GM23338 (cell line): ENCODE results near the gene BCS1L. TPM values are rescaled to one million over a fixed set of nuclear protein-coding genes. Genes with fewer than 3 reads are reported as not detected.

Source experiments
- ATAC-seq: fragments of 200-7000 bp; cut with Tn5 transposase; 3 replicates; pipeline ENCODE4 v1.9.1; 2020
- DNase-seq: peaks from one replicate; pipeline ENCODE4 v3.0.0-alpha.2; 2015; ENCODE audit warnings: low spot score
- H2AFZ ChIP-seq: fragments of 200-600 bp; sonication (generic); 2 replicates; pipeline ENCODE4 v1.8.0; 2016; ENCODE audit warnings: antibody characterized with exemption, mild to moderate bottlenecking, moderate library complexity
- H3F3A ChIP-seq: fragments of 200-600 bp; sonication (generic); replicated peaks from 2 replicates; pipeline ENCODE4 v1.8.0; 2017; ENCODE audit warnings: antibody characterized with exemption, mixed run types, low read depth
- H3K27ac ChIP-seq: fragments of 200-600 bp; sonication (generic); 2 replicates; pipeline ENCODE4 v1.6.1; 2016; ENCODE audit warnings: low read depth
- H3K27me3 ChIP-seq: fragments of 200-600 bp; sonication (generic); 2 replicates; pipeline ENCODE4 v1.8.0; 2016; ENCODE audit warnings: mild to moderate bottlenecking, mixed run types, moderate library complexity; ENCODE audit not compliant: insufficient read depth
- H3K36me3 ChIP-seq: fragments of 200-600 bp; sonication (generic); 2 replicates; pipeline ENCODE4 v1.8.0; 2016; ENCODE audit warnings: mild to moderate bottlenecking; ENCODE audit not compliant: insufficient read depth
- H3K4me1 ChIP-seq: fragments of 200-600 bp; sonication (generic); 2 replicates; pipeline ENCODE4 v1.8.0; 2016; ENCODE audit warnings: mild to moderate bottlenecking, moderate library complexity; ENCODE audit not compliant: insufficient read depth
- H3K4me2 ChIP-seq: fragments of 200-600 bp; sonication (generic); 2 replicates; pipeline ENCODE4 v1.7.1; 2017; ENCODE audit warnings: mixed run types
- H3K4me3 ChIP-seq: fragments of 200-600 bp; sonication (generic); 2 replicates; pipeline ENCODE4 v1.6.1; 2016; ENCODE audit warnings: mixed run types
- H3K79me2 ChIP-seq: fragments of 200-600 bp; sonication (generic); replicated peaks from 2 replicates; pipeline ENCODE4 v1.8.0; 2017; ENCODE audit warnings: mild to moderate bottlenecking; ENCODE audit not compliant: insufficient read depth
- H3K9me2 ChIP-seq: fragments of 200-600 bp; sonication (generic); 2 replicates; pipeline ENCODE4 v1.8.0; 2017; ENCODE audit not compliant: insufficient read depth
- H4K20me1 ChIP-seq: fragments of 200-600 bp; sonication (generic); replicated peaks from 2 replicates; pipeline ENCODE4 v1.8.0; 2017; ENCODE audit warnings: mild to moderate bottlenecking; ENCODE audit not compliant: insufficient read depth
- H3K27ac Mint-ChIP-seq: 2 replicates; pipeline ENCODE4 v1.8.0; 2020; ENCODE audit warnings: inconsistent platforms, mild to moderate bottlenecking, moderate library complexity, mixed read lengths
- H3K27me3 Mint-ChIP-seq: 3 replicates; pipeline ENCODE4 v1.8.0; 2022; ENCODE audit warnings: low read depth, mild to moderate bottlenecking, moderate library complexity, mixed read lengths, inconsistent platforms; ENCODE audit not compliant: insufficient read depth, poor library complexity
- H3K36me3 Mint-ChIP-seq: 3 replicates; pipeline ENCODE4 v1.8.0; 2021; ENCODE audit warnings: low read depth, mild to moderate bottlenecking, inconsistent platforms, moderate library complexity, mixed read lengths
- H3K4me1 Mint-ChIP-seq: 3 replicates; pipeline ENCODE4 v1.8.0; 2020; ENCODE audit warnings: mild to moderate bottlenecking, inconsistent platforms, mixed read lengths
- H3K4me3 Mint-ChIP-seq: 3 replicates; pipeline ENCODE4 v1.8.0; 2021; ENCODE audit warnings: moderate library complexity, mild to moderate bottlenecking, inconsistent platforms, mixed read lengths
- H3K9me3 Mint-ChIP-seq: 3 replicates; pipeline ENCODE4 v1.8.0; 2020; ENCODE audit warnings: moderate library complexity, mild to moderate bottlenecking, inconsistent platforms, mixed read lengths
- CREB1 ChIP-seq: fragments of 250-450 bp; sonication (Bioruptor Pico); IDR thresholded peaks from 2 replicates; pipeline ENCODE4 v1.5.0; 2020; ENCODE audit warnings: low read depth, mild to moderate bottlenecking, moderate library complexity
- EZH2phosphoT487 ChIP-seq: fragments of 200-600 bp; sonication (generic); IDR thresholded peaks from one replicate; pipeline ENCODE4 v1.8.1; 2018; ENCODE audit warnings: antibody characterized with exemption; ENCODE audit not compliant: unreplicated experiment
- NANOG ChIP-seq: IDR thresholded peaks from 2 replicates; pipeline ENCODE4 v1.6.1; 2016; ENCODE audit warnings: antibody characterized with exemption, borderline replicate concordance
- POLR2AphosphoS5 ChIP-seq: IDR thresholded peaks from 2 replicates; pipeline ENCODE4 v1.6.1; 2016; ENCODE audit warnings: antibody characterized with exemption, low read depth
- STAT1 ChIP-seq: IDR thresholded peaks from one replicate; pipeline ENCODE4 v1.6.1; 2016; ENCODE audit warnings: antibody characterized with exemption; ENCODE audit not compliant: unreplicated experiment
- ZNF114 ChIP-seq: fragments of 250-450 bp; sonication (Bioruptor Pico); IDR thresholded peaks from 2 replicates; pipeline ENCODE4 v1.5.0; 2020; ENCODE audit warnings: mild to moderate bottlenecking, moderate library complexity
- polyA plus RNA-seq: library from polyadenylated mRNA; unstranded; fragments of >200 nt; fragmentation: Nextera tagmentation; extraction: Ambion mirVana; gene quantifications from 2 replicates; pipeline ENCODE4 v1.2.1, GENCODE V29; 2016
- total RNA-seq: library from RNA; depleted of rRNA; stranded (reverse); fragments of >200 nt; shearing (Covaris generic); gene quantifications from 2 replicates; pipeline ENCODE4 v1.2.3, GENCODE V29; 2014
- TF ChIP-seq, protein P1 (sequence below): fragments of 250-450 bp; sonication (Bioruptor Pico); IDR thresholded peaks from 2 replicates; pipeline ENCODE4 v1.5.0; 2020; ENCODE audit warnings: mild to moderate bottlenecking, moderate library complexity

The BCS1L gene
- total and polyA plus RNA-seq, 2 experiments from 2014 or later: 16.9 to 31.6 TPM

- TF ChIP-seq, protein P1, sequence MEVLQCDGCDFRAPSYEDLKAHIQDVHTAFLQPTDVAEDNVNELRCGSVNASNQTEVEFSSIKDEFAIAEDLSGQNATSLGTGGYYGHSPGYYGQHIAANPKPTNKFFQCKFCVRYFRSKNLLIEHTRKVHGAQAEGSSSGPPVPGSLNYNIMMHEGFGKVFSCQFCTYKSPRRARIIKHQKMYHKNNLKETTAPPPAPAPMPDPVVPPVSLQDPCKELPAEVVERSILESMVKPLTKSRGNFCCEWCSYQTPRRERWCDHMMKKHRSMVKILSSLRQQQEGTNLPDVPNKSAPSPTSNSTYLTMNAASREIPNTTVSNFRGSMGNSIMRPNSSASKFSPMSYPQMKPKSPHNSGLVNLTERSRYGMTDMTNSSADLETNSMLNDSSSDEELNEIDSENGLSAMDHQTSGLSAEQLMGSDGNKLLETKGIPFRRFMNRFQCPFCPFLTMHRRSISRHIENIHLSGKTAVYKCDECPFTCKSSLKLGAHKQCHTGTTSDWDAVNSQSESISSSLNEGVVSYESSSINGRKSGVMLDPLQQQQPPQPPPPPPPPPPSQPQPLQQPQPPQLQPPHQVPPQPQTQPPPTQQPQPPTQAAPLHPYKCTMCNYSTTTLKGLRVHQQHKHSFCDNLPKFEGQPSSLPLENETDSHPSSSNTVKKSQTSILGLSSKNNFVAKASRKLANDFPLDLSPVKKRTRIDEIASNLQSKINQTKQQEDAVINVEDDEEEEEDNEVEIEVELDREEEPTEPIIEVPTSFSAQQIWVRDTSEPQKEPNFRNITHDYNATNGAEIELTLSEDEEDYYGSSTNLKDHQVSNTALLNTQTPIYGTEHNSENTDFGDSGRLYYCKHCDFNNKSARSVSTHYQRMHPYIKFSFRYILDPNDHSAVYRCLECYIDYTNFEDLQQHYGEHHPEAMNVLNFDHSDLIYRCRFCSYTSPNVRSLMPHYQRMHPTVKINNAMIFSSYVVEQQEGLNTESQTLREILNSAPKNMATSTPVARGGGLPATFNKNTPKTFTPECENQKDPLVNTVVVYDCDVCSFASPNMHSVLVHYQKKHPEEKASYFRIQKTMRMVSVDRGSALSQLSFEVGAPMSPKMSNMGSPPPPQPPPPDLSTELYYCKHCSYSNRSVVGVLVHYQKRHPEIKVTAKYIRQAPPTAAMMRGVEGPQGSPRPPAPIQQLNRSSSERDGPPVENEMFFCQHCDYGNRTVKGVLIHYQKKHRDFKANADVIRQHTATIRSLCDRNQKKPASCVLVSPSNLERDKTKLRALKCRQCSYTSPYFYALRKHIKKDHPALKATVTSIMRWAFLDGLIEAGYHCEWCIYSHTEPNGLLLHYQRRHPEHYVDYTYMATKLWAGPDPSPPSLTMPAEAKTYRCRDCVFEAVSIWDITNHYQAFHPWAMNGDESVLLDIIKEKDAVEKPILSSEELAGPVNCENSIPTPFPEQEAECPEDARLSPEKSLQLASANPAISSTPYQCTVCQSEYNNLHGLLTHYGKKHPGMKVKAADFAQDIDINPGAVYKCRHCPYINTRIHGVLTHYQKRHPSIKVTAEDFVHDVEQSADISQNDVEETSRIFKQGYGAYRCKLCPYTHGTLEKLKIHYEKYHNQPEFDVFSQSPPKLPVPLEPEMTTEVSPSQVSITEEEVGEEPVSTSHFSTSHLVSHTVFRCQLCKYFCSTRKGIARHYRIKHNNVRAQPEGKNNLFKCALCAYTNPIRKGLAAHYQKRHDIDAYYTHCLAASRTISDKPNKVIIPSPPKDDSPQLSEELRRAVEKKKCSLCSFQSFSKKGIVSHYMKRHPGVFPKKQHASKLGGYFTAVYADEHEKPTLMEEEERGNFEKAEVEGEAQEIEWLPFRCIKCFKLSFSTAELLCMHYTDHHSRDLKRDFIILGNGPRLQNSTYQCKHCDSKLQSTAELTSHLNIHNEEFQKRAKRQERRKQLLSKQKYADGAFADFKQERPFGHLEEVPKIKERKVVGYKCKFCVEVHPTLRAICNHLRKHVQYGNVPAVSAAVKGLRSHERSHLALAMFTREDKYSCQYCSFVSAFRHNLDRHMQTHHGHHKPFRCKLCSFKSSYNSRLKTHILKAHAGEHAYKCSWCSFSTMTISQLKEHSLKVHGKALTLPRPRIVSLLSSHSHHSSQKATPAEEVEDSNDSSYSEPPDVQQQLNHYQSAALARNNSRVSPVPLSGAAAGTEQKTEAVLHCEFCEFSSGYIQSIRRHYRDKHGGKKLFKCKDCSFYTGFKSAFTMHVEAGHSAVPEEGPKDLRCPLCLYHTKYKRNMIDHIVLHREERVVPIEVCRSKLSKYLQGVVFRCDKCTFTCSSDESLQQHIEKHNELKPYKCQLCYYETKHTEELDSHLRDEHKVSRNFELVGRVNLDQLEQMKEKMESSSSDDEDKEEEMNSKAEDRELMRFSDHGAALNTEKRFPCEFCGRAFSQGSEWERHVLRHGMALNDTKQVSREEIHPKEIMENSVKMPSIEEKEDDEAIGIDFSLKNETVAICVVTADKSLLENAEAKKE (CRISPR knock-in tag): no peak
- TF ChIP-seq NANOG (no peak), POLR2AphosphoS5 (peak; percentile 91), ZNF114 (CRISPR knock-in tag) (no peak)
Observed at GRCh38 chr2:218671654-218672566, 12.4 kb downstream of the BCS1L start, which contains the start of the genes RNF25 and STK36 (continued).

DNA sequence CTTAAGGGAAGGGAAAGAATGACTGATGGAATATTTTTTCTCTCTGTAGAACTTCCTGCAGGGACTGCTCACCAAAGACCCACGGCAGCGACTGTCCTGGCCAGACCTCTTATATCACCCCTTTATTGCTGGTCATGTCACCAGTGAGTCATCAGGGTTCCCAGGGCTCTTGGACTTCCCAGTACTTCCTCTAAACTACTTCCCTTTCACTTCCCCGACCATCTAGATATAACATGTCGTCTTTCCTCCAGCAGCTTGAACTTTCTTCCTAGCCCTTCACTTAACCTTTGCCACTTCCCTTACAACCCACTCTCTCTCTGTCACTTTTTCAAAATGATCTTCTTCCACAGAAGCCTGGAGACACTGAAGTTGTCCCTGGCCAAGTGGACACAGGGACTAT lies 19.6 kb downstream of the BCS1L start:
- Histone ChIP-seq H3K4me1 (no peaks in the 10 kb centered on the region), H3K79me2 (no peaks in the 10 kb centered on the region), H3K36me3 (peaks cover 19% of the 10 kb centered on the region; the same call in 1 of the 2 replicates), H3K27me3 (no peaks in the 10 kb centered on the region), H3K4me2 (no peak overlapping the region), H4K20me1 (no peaks in the 10 kb centered on the region), H3F3A (no peaks in the 10 kb centered on the region), H3K4me3 (no peak overlapping the region), H3K9me2 (no peaks in the 10 kb centered on the region), H2AFZ (no peak overlapping the region), H3K27ac (no peak overlapping the region)
- Mint-ChIP-seq H3K4me1 (no peaks in the 10 kb centered on the region), H3K36me3 (peaks cover 36% of the 10 kb centered on the region), H3K4me3 (no peak overlapping the region), H3K27me3 (no peaks in the 10 kb centered on the region), H3K27ac (no peak overlapping the region), H3K9me3 (no peaks in the 10 kb centered on the region)
- no peak for DNase-seq
- no peak for ATAC-seq
- TF ChIP-seq EZH2phosphoT487 (no peak), STAT1 (no peak), CREB1 (no peak), ZNF114 (CRISPR knock-in tag) (no peak)
- TF ChIP-seq, protein P1 (CRISPR knock-in tag): no peak
